HepG2 (cell line): Measurements from ENCODE around the gene GRIK3.

ENCODE experiments used
- IKZF1 ChIP-seq: fragments of 450-650 bp; IDR thresholded peaks from 2 replicates; pipeline ENCODE4 v1.7.1; 2016
- KDM3A ChIP-seq: IDR thresholded peaks from 2 replicates; pipeline ENCODE4 v1.6.1; 2018; ENCODE audit warnings: low read depth, missing compliant biosample characterization
- NFRKB ChIP-seq: fragments of 450-650 bp; IDR thresholded peaks from 2 replicates; pipeline ENCODE4 v1.6.1; 2017
- POLR2AphosphoS5 ChIP-seq: IDR thresholded peaks from 2 replicates; pipeline ENCODE4 v1.6.1; 2012; ENCODE audit warnings: low read depth, low read length
- RBAK ChIP-seq: sonication (generic); formaldehyde crosslinking; IDR thresholded peaks from 2 replicates; pipeline ENCODE4 v1.5.1; 2020; ENCODE audit warnings: mild to moderate bottlenecking, missing genetic modification reagents
- ZFP41 ChIP-seq: sonication (generic); formaldehyde crosslinking; IDR thresholded peaks from 2 replicates; pipeline ENCODE4 v1.4.0; 2020; ENCODE audit warnings: mild to moderate bottlenecking, missing genetic modification reagents, borderline replicate concordance
- TF ChIP-seq, protein P1 (sequence below): sonication (generic); formaldehyde crosslinking; IDR thresholded peaks from 2 replicates; pipeline ENCODE4 v1.5.0; 2020; ENCODE audit warnings: mild to moderate bottlenecking, missing genetic modification reagents, moderate library complexity

- TF ChIP-seq RBAK (CRISPR knock-in tag) = no peak
- TF ChIP-seq, protein P1, sequence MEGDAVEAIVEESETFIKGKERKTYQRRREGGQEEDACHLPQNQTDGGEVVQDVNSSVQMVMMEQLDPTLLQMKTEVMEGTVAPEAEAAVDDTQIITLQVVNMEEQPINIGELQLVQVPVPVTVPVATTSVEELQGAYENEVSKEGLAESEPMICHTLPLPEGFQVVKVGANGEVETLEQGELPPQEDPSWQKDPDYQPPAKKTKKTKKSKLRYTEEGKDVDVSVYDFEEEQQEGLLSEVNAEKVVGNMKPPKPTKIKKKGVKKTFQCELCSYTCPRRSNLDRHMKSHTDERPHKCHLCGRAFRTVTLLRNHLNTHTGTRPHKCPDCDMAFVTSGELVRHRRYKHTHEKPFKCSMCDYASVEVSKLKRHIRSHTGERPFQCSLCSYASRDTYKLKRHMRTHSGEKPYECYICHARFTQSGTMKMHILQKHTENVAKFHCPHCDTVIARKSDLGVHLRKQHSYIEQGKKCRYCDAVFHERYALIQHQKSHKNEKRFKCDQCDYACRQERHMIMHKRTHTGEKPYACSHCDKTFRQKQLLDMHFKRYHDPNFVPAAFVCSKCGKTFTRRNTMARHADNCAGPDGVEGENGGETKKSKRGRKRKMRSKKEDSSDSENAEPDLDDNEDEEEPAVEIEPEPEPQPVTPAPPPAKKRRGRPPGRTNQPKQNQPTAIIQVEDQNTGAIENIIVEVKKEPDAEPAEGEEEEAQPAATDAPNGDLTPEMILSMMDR (CRISPR knock-in tag) = no peak
- no peak for TF ChIP-seq ZFP41
- no peak for TF ChIP-seq NFRKB
- TF ChIP-seq KDM3A = no peak
- TF ChIP-seq IKZF1 = no peak
- no peak for TF ChIP-seq POLR2AphosphoS5
These were observed 127.8 kb downstream of the GRIK3 start for GRCh38 chr1:36906555-36906954.
